ENCODE measurements around the gene ANAPC2.

ANAPC2 gene, protein sequence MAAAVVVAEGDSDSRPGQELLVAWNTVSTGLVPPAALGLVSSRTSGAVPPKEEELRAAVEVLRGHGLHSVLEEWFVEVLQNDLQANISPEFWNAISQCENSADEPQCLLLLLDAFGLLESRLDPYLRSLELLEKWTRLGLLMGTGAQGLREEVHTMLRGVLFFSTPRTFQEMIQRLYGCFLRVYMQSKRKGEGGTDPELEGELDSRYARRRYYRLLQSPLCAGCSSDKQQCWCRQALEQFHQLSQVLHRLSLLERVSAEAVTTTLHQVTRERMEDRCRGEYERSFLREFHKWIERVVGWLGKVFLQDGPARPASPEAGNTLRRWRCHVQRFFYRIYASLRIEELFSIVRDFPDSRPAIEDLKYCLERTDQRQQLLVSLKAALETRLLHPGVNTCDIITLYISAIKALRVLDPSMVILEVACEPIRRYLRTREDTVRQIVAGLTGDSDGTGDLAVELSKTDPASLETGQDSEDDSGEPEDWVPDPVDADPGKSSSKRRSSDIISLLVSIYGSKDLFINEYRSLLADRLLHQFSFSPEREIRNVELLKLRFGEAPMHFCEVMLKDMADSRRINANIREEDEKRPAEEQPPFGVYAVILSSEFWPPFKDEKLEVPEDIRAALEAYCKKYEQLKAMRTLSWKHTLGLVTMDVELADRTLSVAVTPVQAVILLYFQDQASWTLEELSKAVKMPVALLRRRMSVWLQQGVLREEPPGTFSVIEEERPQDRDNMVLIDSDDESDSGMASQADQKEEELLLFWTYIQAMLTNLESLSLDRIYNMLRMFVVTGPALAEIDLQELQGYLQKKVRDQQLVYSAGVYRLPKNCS

DNA sequence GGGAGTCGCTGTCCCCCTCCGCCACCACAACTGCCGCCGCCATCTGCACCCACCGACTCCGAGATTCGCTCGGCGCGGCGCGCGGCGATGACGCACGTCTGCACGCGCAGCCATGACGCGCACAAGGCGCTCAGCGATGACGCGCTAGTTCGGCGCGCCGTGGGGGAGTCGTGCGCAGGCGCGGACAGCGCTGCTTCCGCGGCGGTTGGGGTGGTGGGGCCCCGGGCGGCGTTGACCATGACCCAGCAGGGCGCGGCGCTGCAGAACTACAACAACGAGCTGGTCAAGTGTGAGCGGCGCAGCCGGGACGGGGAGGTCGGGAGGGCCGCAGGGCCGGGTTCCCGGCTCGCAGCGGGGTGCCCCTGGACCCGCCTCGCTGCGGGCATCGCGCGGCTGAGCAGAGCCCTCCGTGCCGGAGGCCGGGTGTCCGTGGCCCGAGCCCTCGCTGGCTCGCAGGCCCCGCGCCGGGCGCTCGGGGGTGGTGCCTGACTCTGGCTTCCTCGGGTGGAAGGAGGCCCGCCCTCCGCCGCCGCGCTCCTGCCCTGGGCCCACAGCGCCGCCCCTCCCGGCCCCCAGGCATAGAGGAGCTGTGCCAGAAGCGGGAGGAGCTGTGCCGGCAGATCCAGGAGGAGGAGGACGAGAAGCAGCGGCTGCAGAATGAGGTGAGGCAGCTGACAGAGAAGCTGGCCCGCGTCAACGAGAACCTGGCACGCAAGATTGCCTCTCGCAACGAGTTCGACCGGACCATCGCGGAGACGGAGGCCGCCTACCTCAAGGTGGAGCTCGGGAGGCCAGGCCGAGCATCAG lies at the start of gene ANAPC2, which contains the start of gene SSNA1:
Gene ANAPC2 (minus strand): TSS at position 71 of the 807 bp plus-strand sequence. CDS start 28 bp downstream, at position 43.
Gene SSNA1 (plus strand): TSS at position 187 of the 807 bp plus-strand sequence. CDS start 51 bp downstream, at position 238.
- DNase-seq, result peak; percentile 85 to 98 (median 90)
- intact Hi-C loops (cut with DNase I), result loop anchor here (1.0 to 5.0 kb wide), 3 partner anchors 17 to 49 kb away; partner anchors contain the start of genes NDOR1, RNF208 and TMEM203

DNA sequence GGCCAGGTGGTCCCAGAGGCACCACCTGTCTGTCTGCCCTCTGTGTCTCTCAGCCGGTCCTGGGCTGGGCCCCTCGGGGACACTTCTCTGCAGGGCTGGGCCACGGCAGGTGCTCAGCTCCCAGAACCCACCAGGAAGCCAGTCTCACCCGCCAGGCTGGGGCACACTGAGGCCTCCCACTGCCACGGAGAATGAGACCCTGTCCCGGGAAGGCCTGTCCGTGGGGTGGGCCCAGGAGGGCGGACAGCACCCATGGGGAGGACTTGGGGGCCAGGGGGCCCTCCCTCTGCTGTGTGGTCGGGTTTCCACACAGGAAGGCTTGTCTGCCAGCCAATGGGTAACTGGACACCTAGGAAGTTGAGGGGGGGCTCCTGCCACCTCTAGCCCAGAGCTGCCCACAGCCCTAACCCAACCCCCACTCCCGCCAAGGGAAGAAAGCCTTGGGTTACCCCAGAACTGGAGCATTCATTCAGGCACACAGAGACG lies 48.6 kb upstream of the ANAPC2 start:
- intact Hi-C loops (cut with DNase I), result loop anchor here (5.0 kb wide), 1 partner anchor 50 kb away; the partner anchor contains the start of genes ANAPC2 and SSNA1
- no peak for DNase-seq

GRCh38 chr9:137236238-137236935 lies 48.0 kb upstream of the ANAPC2 start:
- intact Hi-C loops (cut with DNase I), result loop anchor here (5.0 kb wide), 1 partner anchor 49 kb away; the partner anchor contains the start of genes ANAPC2 and SSNA1
- DNase-seq, result peak; percentile 66 to 97 (median 82)

- DNase-seq, result no peak
- intact Hi-C loops (cut with DNase I), result loop anchor here (5.0 kb wide), 1 partner anchor 48 kb away; the partner anchor contains the start of genes ANAPC2 and SSNA1
Measured at GRCh38 chr9:137235424-137236237, 47.3 kb upstream of the ANAPC2 start.

DNA sequence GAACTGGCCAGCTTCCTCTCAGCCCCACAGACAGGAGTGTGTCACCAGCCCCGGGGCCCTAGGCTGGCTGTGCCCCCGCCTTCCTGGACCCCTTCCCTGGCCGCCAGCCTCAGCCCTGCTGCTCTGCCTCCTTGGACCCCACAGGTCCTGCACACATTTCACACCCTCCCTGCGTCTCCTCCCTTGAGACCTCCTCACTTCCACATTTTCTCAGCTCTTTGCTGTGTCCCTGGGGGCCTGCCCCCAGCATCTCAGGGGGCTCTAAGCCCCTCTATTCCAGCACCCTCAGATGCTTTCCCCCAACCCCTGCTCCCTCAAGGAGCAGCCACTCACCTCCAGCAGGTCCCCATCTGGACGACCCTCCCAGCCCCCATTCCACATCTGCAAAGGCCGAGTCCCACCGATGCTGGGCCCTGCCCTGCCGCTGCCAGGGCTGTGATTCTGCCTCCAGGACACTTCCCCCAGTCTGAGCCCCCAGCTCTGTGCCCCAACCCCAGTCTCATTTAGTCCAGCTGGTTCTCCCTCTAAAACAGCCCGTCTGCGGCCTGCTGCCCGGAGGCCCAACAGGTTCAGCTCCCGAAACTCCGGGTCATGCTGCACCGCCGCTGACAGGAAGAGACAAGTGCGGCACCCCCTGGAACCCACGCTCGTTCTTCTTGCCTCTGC lies 46.5 kb upstream of the ANAPC2 start:
- intact Hi-C loops (cut with DNase I), result loop anchor here (5.0 kb wide), 1 partner anchor 48 kb away; the partner anchor contains the start of genes ANAPC2 and SSNA1
- no peak for DNase-seq

- intact Hi-C loops (cut with DNase I), result no loop called here
- no peak for DNase-seq
Measured at GRCh38 chr9:137234055-137234697, 45.8 kb upstream of the ANAPC2 start.

DNA sequence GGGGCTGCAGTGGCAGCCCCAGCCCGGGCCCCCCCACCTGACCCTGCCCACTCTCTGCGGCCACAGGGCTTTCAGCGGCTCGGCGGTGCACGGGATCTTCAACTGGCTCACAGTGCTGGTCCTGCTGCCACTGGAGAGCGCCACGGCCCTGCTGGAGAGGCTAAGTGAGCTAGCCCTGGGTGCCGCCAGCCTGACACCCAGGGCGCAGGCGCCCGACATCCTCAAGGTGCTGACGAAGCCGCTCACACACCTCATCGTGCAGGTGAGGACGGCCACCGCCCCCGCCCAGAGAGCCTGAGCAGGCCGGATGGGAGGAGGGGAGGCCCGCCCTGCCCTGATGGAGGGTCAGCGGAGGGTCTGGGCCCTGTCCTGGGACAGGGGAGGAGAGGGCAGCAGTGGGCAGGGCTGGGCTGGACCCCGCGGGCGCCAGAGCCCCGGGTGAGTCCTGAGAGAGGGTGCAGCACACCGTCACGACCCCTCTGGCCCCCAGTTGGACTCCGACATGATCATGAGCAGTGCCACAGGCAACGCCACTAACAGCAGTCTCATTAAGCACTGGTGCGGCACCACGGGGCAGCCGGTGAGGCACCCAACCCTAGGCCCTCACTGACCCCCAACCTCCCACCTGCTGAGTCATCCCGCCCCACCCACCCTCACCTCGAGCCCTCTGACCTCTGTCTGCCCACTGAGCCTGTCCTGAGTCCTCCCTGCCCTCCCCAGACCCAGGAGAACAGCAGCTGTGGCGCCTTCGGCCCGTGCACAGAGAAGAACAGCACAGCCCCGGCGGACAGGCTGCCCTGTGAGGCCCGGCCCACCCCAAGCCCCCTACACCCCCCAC lies 45.0 kb upstream of the ANAPC2 start:
- no peak for DNase-seq
- intact Hi-C loops (cut with DNase I), result no loop called here

- no peak for DNase-seq
- intact Hi-C loops (cut with DNase I), result no loop called here
Measured at GRCh38 chr9:137232510-137232909, 44.1 kb upstream of the ANAPC2 start.

DNA sequence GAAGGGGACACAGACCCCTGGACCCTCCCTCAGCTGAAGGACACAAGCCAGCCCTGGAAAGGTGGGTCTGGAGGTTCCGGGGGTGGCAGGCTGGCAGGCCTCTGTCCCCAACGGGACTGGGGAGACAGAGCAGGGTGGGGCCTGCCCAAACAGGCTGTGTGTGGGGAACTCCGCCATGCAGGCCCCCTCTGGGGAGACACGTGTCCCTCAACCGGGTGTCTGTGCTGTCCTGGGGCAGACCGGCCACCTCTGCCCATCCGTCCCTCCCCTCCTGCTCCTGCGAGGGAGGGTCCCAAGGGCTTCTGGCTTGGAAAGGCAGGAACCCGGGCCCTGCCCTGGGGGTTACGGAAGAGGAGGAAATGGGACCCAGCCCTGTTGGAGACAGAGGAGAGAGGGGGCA lies 43.7 kb upstream of the ANAPC2 start:
- intact Hi-C loops (cut with DNase I), result no loop called here
- DNase-seq, result no peak

DNA sequence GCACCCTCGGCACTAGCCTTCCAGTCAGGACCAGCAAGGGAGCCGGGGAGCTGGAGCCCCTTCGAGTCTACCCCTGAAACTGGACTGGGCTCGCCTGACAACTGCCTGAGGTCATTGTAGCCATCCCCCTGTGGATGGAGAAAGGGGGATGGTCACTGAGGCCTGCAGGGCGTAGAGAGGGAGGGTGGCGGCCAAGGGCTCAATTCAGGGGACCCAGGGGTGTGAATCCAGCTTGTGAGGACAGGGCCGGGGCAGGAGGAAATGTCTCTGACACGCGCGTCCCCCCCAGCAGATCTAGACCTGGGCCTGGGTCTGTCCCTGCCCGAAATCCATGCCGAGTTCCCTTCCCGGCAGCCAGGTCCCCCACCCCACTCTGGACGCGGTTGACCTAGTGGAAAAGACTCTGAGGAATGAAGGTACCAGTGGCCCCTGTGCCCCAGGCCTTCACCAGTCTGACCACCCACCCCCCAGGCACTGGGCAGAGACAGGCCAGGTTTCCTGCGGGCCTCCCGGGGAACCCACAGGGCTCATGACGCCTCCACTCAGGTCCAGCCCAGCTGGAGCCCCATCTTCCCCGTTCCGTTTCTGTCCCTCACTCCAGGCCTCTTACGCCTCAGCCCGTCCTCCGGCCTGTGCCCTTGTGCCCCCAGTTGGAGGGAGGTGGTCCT lies 43.1 kb upstream of the ANAPC2 start:
- intact Hi-C loops (cut with DNase I), result no loop called here

DNA sequence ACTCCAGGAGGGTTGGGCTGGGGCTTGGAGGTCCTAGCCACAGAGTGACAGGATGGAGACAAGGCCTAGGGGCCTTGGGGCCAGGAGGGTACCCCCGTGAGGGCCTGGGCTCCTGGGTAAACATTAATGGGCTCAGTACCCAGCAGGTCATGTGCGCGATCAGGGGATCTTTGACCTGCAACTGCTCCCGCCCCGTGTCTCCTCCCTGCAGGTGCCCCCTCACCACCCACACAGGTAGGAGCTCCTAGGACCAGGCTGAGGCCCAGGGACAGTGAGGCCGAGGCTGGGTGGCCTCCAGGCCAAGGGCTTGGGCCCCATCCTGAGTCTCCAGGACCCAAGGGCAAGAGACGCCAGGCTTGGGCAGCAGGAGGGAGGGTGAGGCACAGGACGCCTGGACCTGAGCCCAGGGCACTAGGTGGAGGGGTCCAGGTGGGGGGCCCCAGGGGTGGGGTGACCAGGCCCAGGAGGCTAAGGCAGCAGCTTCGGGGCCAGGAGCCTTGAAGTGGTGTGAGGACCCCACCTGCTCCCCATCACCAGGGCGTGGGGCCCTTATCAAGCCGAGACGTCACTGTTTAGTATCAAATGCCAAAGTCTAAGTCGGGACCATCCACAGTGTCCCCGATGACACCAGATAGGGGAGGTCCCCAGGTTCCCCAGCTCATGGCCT lies 42.5 kb upstream of the ANAPC2 start, which contains the start of gene SLC34A3:
Gene SLC34A3 (plus strand): TSS at position 197 of the 667 bp plus-strand sequence. CDS start 802 bp downstream, outside the sequence.
- intact Hi-C loops (cut with DNase I), result no loop called here
- no peak for DNase-seq

More for the DNA sequence above, 43.1 kb upstream of the ANAPC2 start:
- DNase-seq, result no peak

- DNase-seq, result no peak
- intact Hi-C loops (cut with DNase I), result no loop called here
Measured at GRCh38 chr9:137229903-137230704, 41.7 kb upstream of the ANAPC2 start.

DNA sequence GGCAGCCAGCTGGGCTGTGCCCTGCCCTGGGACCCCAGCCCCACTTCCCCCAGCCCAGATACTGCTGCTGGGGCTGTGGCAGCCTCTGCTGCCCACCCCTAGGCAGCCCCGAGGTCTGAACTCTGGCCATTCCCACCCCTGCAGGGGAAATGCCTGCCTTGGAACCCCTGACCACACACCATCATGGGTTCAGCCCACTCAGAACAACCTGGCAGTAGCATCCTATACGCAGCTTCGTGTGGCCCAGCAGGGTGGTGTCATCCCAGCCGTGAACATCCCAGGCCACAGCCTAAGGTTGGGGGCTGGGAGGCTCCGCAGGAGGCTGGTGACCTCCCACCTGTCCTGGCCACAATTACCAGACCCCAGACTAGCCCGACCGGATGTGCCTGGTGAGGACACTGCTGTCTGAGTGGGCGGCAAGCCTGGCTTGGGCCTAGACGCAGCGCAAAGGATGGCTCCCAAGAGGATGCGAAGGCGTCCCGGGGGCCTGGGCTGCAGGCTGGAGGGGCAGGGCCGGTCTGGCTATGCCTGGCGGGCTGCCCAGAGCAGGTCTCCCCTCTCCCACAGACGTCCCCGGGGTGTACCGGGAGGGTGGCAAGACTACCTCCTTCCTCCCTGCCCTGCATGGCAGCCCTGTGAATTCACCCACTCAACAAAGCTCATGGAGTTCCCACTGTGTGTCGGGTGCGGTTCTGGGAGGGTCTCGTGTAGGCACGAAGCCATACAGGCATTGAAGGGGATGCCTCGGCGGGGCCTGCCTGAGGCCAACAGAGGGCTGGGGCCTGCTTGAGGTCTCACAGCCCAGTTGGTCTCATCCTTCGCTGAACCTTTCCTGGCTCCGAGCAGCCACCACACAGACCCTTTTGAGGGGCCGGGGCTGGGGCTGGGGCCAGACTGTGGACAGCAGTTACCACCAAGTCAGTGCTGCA lies 40.9 kb upstream of the ANAPC2 start:
- no peak for DNase-seq
- intact Hi-C loops (cut with DNase I), result no loop called here

All from posterior cingulate gyrus (tissue), 11 donors.